NB4 (cell line): ENCODE data around the gene SARS1.

Experiments used
- CTCF ChIP-seq: IDR thresholded peaks from one replicate; pipeline ENCODE4 v1.5.1; 2012; ENCODE audit warnings: low read depth, low read length
- MAX ChIP-seq: IDR thresholded peaks from 2 replicates; pipeline ENCODE4 v1.6.1; 2011; ENCODE audit warnings: low read depth, low read length
- MYC ChIP-seq: IDR thresholded peaks from 2 replicates; pipeline ENCODE4 v1.6.1; 2011; ENCODE audit warnings: low read depth, low read length
- POLR2A ChIP-seq: IDR thresholded peaks from 2 replicates; pipeline ENCODE4 v1.6.1; 2011; ENCODE audit warnings: mild to moderate bottlenecking; ENCODE audit not compliant: insufficient read length; ENCODE audit errors: extremely low read depth

- TF ChIP-seq POLR2A = no peak
- TF ChIP-seq MYC = no peak
- TF ChIP-seq CTCF = no peak
- TF ChIP-seq MAX = no peak
These were observed 24.9 kb upstream of the SARS1 start for GRCh38 chr1:109188781-109189180.
